Thyroid gland (tissue), 4 donors: Measurements from ENCODE around the gene ADAMTSL2. TPM values are rescaled to one million over a fixed set of nuclear protein-coding genes. Genes with fewer than 3 reads are reported as not detected.

Experiments
- DNase-seq, 2 donors: peaks; one replicate each; pipeline ENCODE4 v3.0.0-alpha.2; 2019
- H3K27ac ChIP-seq, 3 donors: fragments of 200-600 bp; sonication (generic); 1 replicate in 2 of 3; 2 replicates in 1 of 3; pipeline ENCODE4 v1.5.1; 2016 to 2019; ENCODE audit warnings: mild to moderate bottlenecking in 1 of 3, moderate library complexity in 1 of 3
- H3K27me3 ChIP-seq: fragments of 200-600 bp; sonication (generic); one replicate; pipeline ENCODE4 v1.5.1; 2019
- H3K36me3 ChIP-seq, 2 donors: fragments of 200-600 bp; sonication (generic); one replicate each; pipeline ENCODE4 v1.5.1; 2016 to 2019
- H3K4me1 ChIP-seq, 2 donors: fragments of 200-600 bp; sonication (generic); one replicate each; pipeline ENCODE4 v1.5.1; 2017 to 2019
- H3K4me3 ChIP-seq, 3 donors: fragments of 200-600 bp; sonication (generic); replicated peaks in 1 of 3; 1 replicate in 2 of 3; 2 replicates in 1 of 3; pipeline ENCODE4 v1.5.1; 2016; ENCODE audit warnings: mild to moderate bottlenecking in 1 of 3
- H3K9me3 ChIP-seq: fragments of 200-600 bp; sonication (generic); one replicate; pipeline ENCODE4 v1.5.1; 2017
- POLR2A ChIP-seq, 2 donors: fragments of 450-650 bp; IDR thresholded peaks; one replicate each; pipeline ENCODE4 v1.6.1; 2017; ENCODE audit warnings: antibody characterized with exemption in 2 of 2, mild to moderate bottlenecking in 2 of 2, moderate library complexity in 1 of 2
- WGBS, 2 donors: methylation state at CpG; one replicate each; pipeline ENCODE4 v1.1.5; 2017; 5-methylcytosine and 5-hydroxymethylcytosine counted together
- intact Hi-C: fragments of 100-400 bp; cut with DNase I; formaldehyde crosslinking; loops from one replicate; pipeline ENCODE4 v1.15.1; 2023
- total RNA-seq, 4 donors: library from RNA; depleted of rRNA; stranded (reverse); fragments of >200 nt; gene quantifications; one replicate each; pipeline ENCODE4 v1.2.3, GENCODE V29; 2016
- TF ChIP-seq, protein P1 (sequence below), 6 experiments: fragments of 200-600 bp in 3 of 6; fragments of 450-650 bp in 3 of 6; sonication (generic) in 3 of 6; IDR thresholded peaks; one replicate each; pipeline ENCODE4 v1.5.1; 2016 to 2019; ENCODE audit warnings: antibody characterized with exemption in 6 of 6, mild to moderate bottlenecking in 2 of 6, inconsistent platforms in 1 of 6, moderate library complexity in 1 of 6

Gene ADAMTSL2
- total RNA-seq, 4 donors from 2014 or later, result 2.4 to 9.3 (median 8.7) TPM

GRCh38 chr9:133537257-133537656 is 2.8 kb downstream of the ADAMTSL2 start:
- Histone ChIP-seq H3K27ac (no peak overlapping the region), H3K4me1 (peaks cover 9 to 40% of the 10 kb centered on the region in 2 donors), H3K36me3 (no peaks in the 10 kb centered on the region), H3K9me3 (no peaks in the 10 kb centered on the region), H3K4me3 (no peak overlapping the region), H3K27me3 (no peaks in the 10 kb centered on the region)
- TF ChIP-seq, protein P1, sequence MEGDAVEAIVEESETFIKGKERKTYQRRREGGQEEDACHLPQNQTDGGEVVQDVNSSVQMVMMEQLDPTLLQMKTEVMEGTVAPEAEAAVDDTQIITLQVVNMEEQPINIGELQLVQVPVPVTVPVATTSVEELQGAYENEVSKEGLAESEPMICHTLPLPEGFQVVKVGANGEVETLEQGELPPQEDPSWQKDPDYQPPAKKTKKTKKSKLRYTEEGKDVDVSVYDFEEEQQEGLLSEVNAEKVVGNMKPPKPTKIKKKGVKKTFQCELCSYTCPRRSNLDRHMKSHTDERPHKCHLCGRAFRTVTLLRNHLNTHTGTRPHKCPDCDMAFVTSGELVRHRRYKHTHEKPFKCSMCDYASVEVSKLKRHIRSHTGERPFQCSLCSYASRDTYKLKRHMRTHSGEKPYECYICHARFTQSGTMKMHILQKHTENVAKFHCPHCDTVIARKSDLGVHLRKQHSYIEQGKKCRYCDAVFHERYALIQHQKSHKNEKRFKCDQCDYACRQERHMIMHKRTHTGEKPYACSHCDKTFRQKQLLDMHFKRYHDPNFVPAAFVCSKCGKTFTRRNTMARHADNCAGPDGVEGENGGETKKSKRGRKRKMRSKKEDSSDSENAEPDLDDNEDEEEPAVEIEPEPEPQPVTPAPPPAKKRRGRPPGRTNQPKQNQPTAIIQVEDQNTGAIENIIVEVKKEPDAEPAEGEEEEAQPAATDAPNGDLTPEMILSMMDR (IDR thresholded peaks at IDR 0.05), result no peak
- DNase-seq, result no peak
- 91 to 92% methylated on average over 6 to 11 of the region's 16 CpGs for WGBS, 2 donors
- intact Hi-C loops, result no loop called here

- intact Hi-C loops, result no loop called here
- 72 to 85% methylated on average over 8 to 12 of the region's 14 CpGs for WGBS, 2 donors
- H3K9me3 ChIP-seq, result no peaks in the 10 kb centered on the region
- no peak overlapping the region for H3K27ac ChIP-seq
- H3K36me3 ChIP-seq, result no peaks in the 10 kb centered on the region
- no peak for TF ChIP-seq POLR2A (IDR thresholded peaks at IDR 0.05)
- TF ChIP-seq, protein P1 (IDR thresholded peaks at IDR 0.05), result no peak
- DNase-seq, result no peak
- H3K4me3 ChIP-seq, result no peak overlapping the region
- peaks cover 9 to 40% of the 10 kb centered on the region in 2 donors for H3K4me1 ChIP-seq
- H3K27me3 ChIP-seq, result no peaks in the 10 kb centered on the region
These were observed 3.7 kb downstream of the ADAMTSL2 start for GRCh38 chr9:133538176-133538575.

DNA sequence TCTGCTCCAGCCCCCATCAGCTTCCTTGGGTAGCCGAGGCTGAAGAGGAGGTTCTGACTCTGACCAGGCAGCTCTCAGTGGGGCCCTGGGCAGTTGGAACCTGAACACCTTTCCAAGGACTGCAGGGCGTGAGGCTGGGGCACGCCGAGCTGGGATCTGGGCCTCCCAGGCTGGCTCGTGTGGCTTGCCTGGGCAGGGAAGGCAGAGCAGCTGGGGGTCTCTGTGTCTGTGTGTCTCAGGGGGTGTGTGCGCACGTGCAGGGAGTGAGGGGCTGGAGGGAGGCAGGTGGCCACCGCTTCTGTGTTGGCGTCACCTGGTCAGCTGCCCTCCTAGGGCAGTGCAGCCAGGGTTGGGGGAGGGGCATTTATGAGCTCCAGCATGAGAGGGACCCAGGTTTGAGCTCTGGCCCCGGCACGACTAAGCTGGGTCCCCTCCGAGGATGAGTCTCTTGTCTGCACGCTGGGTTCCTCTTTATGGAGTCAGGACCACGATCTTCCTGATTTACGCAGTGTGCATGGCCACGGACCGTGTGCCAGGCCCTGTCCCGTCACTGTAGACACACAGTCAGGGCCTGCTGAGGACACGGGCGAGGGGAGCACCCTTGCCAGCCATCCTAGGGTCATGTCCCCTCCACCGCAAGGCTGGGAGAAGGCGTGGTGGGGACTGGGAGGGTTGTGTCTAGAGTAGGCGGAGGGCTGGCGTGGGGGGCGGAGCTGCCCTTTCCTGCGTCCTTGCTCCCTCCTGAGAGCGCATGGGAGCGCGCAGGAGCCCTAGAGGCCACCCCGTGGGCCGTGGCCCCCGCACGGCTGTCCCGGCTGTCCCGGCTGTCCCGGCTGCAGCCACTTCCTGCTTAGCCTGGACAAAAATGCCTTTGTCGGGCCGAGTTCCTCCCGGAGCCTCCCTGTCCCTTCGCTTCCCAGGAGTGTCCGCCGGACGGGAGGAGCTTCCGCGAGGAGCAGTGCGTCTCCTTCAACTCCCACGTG is 4.6 kb downstream of the ADAMTSL2 start:
- Histone ChIP-seq H3K36me3 (no peaks in the 10 kb centered on the region), H3K27ac (peak overlapping the region in 1 of 3 donors; percentile 43), H3K4me3 (no peak overlapping the region), H3K4me1 (peaks cover 9 to 34% of the 10 kb centered on the region in 2 donors), H3K27me3 (no peaks in the 10 kb centered on the region), H3K9me3 (no peaks in the 10 kb centered on the region)
- intact Hi-C loops, result no loop called here
- DNase-seq, result no peak
- no peak for TF ChIP-seq POLR2A (IDR thresholded peaks at IDR 0.05)
- TF ChIP-seq, protein P1 (IDR thresholded peaks at IDR 0.05), result no peak
- WGBS, 2 donors, result 60 to 72% methylated on average over 31 to 36 of the region's 47 CpGs

- TF ChIP-seq POLR2A (IDR thresholded peaks at IDR 0.05), result no peak
- TF ChIP-seq, protein P1 (IDR thresholded peaks at IDR 0.05), result no peak
- Histone ChIP-seq H3K27me3 (no peaks in the 10 kb centered on the region), H3K27ac (peak overlapping the region in 1 of 3 donors; percentile 12), H3K4me1 (peaks cover 6 to 34% of the 10 kb centered on the region in 2 donors), H3K36me3 (no peaks in the 10 kb centered on the region), H3K9me3 (no peaks in the 10 kb centered on the region), H3K4me3 (no peak overlapping the region)
- WGBS, 2 donors, result 72 to 80% methylated on average over 9 to 16 of the region's 22 CpGs
- intact Hi-C loops, result no loop called here
- no peak for DNase-seq
These were observed 5.6 kb downstream of the ADAMTSL2 start for GRCh38 chr9:133539991-133540697.

- Histone ChIP-seq H3K4me3 (no peak overlapping the region), H3K36me3 (no peaks in the 10 kb centered on the region), H3K9me3 (no peaks in the 10 kb centered on the region), H3K4me1 (peaks cover 4 to 32% of the 10 kb centered on the region in 2 donors), H3K27ac (no peak overlapping the region), H3K27me3 (no peaks in the 10 kb centered on the region)
- TF ChIP-seq, protein P1 (IDR thresholded peaks at IDR 0.05), result no peak
- no peak for TF ChIP-seq POLR2A (IDR thresholded peaks at IDR 0.05)
- WGBS, 2 donors, result 74 to 87% methylated on average over 13 to 14 of the region's 18 CpGs
- no peak for DNase-seq
- intact Hi-C loops, result no loop called here
These were observed 6.2 kb downstream of the ADAMTSL2 start for GRCh38 chr9:133540698-133541025.
